GM11168 (cell line): ENCODE results near the gene SHCBP1.
"Not testable (repeated sequence)": the region's sequence is repeated elsewhere in the genome, so short reads cannot be mapped to it uniquely, and the experiment has no call there.

Source experiments
- in situ Hi-C: fragments of 300-500 bp; cut with MboI; formaldehyde crosslinking; loops from one replicate; pipeline ENCODE4 v1.12.0; 2022; ENCODE audit warnings: low sequenced_read_pairs; ENCODE audit not compliant: unreplicated experiment

Gene SHCBP1

DNA sequence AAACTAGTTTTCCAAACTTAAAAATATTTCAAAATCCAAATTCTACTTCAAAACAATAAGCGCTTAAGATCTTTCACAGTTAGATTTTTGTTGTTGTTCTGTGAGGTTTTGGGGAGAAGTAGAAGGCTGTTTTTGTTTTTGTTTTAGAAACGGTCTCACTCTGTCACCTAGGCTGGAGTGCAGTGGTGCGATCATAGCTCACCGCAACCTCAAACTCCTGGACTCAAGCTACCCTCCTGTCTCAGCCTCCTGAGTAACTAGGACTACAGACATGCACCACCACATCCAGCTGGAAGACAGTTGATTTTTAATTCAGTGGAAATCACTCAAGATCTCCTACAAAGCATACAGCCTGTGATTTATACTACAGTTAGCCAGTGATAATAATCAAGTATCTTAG is 2.7 kb downstream of the SHCBP1 start:
- in situ Hi-C loops: no loop called here

DNA sequence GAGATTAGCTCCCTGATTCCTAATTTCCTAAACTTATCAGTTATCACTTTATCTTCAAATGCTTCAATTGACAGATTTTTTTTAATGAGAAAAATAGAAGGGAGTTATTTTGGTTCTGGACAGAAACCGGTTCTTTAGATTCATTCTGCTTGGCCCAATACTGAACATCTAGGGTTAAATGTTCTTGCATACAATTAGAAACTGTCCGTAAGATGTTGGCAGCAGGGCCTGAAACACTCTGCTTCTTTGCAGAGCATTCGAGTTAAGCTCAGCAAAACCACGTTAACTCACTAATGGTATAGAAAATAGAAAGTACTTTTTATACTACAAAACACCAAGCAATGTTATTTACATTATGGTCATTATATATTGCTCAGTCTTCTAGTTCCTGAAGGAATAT is 7.2 kb downstream of the SHCBP1 start:
- in situ Hi-C loops: no loop called here

GRCh38 chr16:46613352-46613751 is 7.8 kb downstream of the SHCBP1 start:
- in situ Hi-C loops: no loop called here

GRCh38 chr16:46612121-46612520 is 9.1 kb downstream of the SHCBP1 start:
- in situ Hi-C loops: no loop called here

DNA sequence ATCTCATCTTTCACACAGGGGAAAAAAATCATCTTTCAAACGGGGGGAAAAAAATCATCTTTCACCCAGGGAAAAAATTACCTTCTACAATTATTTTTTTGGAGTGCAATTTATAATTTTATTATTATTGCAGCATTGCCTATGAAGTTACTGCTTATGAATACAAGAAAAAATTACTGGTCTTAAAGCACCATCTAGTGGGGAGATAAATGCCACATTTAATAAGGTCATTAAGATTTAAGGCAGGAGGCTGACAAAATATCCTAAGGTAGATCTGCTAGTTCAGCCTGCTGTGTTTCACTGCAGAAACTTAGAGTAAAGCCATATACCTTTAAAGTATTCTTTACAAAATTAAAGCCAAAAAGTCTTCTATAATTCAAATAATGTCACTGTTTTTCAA is 13.7 kb downstream of the SHCBP1 start:
- in situ Hi-C loops: no loop called here

DNA sequence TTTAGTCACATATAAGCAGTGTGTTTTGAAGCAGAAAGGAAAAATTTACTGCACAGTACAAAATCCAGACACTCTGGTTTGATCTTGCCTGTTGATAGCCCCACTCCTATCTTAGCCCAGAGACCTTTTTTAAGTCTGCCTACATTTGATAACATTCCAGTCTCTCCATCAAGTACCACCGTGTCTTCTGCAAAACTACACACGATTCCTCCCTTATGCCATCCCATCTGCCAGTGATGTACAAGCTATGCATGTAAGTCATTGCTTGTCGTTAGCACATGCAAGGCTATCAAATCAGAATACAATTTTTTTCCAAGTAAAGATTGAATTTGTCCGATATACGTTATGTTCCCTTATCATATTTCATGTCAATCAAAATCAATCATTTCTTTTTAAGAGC is 14.9 kb downstream of the SHCBP1 start:
- in situ Hi-C loops: no loop called here

DNA sequence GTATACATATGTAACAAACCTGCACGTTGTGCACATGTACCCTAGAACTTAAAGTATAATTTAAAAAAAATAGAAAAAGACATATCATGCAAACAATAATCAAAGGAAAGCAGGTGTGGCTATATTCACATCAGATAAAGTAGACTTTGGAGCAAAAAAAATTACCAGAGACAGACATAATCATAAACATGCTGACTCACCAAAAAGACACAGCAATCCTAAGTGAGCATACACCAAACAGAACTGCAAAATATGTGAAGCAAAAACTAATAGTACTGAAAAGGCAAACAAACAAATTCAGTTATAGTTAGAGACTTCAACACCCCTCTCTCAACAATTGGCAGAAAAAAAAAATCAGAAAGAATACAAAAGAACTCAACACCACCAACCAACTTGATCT is 29.9 kb downstream of the SHCBP1 start:
- in situ Hi-C loops: no loop called here

- in situ Hi-C loops: no loop called here
Observed at GRCh38 chr16:46586011-46586577, 35.1 kb downstream of the SHCBP1 start.

DNA sequence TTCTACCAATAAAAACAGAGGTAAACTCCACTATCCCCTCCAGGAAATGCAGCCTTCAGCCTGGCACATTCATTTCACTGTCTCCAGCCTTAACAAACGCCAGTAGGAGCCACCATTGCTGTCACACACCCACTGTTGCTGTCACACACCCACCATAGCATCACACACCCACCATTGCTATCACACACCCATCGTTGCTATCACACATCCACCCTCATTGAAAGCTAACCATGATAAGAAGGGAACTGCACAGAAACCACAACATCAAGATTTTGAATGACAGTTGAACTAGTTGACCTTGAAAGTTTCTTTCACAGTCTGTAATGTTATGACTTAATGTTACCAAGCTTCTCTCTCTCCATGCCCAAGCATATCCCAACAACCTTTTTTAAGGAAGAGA is 38.1 kb downstream of the SHCBP1 start:
- in situ Hi-C loops: no loop called here

DNA sequence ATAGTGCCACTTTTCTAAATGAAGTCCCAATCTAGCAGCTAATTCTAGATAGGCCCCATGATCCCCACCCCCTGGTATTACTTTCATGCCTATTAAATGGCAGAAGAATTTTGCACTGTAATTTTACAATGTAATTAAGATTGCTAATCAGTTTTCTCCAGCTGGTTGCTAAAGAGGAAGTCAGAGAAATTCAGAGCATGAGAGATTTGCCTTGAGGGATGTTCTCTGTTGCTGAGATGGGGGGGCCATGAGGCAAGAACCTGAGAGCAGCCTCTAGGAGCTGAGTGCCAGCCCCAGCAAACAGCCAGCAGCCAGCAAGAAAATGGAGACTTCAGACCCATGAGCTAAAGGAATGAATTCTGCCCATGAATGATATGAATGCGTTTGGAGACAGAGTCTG is 38.9 kb downstream of the SHCBP1 start:
- in situ Hi-C loops: no loop called here

- in situ Hi-C loops: no loop called here
Observed at GRCh38 chr16:46577988-46578579, 43.1 kb downstream of the SHCBP1 start.

DNA sequence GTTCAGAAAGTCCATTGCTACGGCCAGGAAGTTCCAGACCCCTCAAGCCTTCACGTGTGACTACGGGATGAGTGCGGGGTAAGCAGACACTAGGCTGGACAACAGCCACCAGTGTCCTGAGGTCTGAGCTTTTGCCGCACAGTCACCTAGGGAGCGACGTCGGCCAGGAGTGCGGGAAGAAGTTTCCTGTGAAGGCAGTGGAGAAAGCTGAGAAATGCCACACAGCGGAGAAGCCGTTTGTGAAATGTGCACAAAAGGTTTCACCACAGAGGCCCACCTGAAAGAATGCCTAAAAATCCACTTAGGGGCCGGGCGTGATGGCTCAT is 47.4 kb downstream of the SHCBP1 start:
- in situ Hi-C loops: no loop called here

DNA sequence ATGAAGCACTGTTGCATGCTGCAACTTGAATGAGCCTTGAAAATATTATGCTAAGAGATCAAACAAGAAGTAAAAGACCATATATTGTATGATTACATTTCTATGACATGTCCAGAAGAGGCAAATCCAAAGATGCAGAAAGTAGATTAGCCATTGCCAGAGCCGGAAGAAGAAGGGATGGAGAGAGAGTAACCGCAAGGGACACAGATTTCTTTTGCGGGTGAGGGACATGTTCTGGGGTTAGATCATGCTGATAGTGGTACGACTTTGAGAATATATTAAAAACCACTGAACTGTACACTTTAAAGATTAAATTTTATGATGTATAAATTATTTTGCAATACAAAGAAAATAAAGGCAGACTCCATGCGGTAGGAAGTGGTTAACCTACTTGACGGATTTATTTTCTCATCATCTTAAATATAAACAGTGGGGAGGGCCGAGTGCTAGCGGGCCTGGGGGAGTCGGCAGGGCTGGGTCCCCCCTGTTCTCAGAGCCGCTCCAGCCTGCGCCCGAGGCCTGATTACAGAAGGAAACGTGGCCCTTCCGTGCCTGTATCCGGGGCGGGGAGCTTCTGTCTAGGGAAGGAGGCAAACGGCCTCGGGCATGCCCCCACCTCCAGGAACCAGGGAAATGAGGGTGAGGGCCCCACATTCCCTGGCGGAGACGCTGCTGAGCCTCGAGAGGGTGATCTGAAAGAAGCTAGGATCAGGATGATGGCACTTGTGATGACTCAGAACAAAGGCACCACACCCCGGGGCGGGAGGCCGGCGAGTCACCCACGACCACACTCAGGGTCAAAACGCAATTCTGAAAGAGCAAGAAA is 48.0 kb downstream of the SHCBP1 start:
- in situ Hi-C loops: no loop called here

DNA sequence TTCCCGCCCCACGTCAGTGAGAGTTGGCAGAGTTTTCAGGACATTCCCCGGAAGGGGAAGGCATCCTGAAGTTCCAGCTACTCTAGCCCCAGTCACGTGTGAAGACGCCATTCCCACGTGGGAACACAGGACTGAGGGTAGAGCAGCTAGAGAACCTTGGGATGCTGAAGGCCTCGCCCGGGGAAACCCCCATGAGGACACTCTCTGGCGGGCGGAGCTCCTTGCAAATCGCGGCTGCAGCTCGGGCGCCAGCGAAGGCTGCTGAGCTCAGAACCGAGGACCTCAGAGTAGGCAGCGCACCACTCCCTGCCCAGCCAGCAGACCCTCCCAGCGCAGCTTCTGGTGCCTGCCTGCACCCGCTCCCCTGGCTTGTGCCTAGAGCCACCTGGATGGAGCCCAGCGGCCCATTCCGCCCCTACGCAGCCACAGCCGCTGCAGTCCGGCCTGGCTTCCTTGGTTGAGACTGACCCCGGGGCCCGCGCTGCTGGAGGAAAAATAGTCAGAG is 51.9 kb downstream of the SHCBP1 start:
- in situ Hi-C loops: no loop called here

DNA sequence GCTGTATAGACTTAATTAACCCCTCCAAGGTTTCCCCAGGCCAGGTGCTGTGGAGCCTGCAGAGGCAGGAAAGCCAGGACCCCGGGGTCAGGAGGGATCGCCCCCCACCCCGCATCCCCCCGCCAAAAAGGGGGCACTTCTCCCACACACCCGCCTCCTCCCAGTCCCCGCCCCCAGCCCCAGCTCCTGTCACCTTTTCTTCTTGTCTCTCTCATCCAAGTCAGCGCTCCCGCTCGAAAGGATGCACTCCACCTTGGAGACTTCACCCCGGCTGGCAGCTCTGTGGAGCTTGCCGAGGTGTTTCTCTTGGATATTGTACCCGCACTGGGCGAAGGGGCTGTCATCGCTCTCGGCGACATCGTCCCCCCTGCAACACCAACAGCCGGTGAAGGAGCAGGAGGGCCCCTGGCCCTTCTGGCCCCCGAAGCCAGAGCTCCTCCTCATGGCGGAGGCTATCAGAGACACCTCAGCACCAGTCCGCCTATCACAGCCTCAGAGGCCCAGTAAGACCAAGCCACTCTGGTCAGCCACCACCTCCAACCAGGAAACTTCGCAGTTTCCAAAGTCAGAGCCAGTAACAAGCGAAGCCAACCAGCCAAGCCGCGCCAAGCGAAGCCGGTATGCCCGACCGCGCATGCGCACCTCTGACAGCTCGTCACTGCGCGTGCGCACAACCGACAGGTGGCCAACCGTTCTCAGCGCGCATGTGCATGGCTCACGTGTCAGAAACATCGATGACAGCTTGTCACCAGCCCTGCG is 52.5 kb downstream of the SHCBP1 start:
- in situ Hi-C loops: no loop called here

DNA sequence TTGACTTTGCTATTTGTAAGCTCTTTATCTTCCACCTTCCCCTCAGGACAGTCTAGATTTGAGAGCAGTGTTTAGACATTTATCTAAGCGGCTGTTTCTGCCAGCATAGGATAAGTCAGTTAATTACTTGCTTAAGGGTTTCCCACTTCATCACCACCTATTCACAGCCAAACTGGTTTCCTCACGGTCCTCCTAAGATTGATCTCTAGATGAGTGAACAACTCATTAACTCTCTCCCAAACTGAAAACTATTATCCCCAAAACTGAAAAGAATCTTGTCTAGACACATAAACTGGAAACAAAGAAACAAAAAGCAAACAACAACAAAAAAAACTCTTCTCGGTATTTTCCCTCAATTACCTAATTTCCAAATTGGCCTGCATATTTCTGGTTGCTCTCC is 58.2 kb downstream of the SHCBP1 start:
- in situ Hi-C loops: no loop called here

GRCh38 chr16:46558018-46558417 is 63.2 kb downstream of the SHCBP1 start:
- in situ Hi-C loops: no loop called here

DNA sequence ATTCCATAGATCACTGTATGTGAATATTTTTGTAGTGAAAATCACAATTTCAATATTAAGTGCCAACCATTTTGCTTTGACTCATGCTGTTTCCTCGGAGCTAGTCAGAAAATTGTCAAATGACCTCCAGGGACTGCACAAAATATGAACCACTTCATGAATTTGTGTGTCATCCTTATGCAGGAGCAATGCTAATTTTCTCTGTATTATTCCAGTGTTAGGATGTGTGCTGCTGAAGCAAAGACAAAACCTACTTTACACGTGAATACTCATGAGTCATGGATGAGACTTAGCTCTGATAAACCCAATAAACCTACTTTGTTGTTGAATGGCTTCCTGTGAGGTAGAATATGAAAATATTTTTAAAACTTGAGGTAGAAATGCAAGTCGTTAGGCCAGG is 65.2 kb downstream of the SHCBP1 start:
- in situ Hi-C loops: no loop called here

DNA sequence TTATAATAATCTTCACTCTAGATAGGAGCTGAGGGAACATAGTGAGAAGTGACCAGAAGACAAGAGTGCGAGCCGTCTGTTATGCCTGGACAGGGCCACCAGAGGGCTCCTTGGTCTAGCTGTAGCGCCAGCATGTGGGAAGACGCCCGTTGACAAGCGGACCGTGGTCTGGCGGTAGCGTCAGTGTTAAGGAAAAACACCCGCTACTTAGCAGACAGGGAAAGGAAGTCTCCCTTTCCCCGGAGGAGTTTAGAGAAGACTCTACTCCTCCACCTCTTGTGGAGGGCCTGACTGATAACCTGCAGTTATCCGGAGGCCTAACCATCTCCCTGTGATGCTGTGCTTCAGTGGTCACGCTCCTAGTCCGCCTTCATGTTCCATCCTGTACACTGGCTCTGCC is 66.7 kb downstream of the SHCBP1 start:
- in situ Hi-C loops: not testable (repeated sequence)

- in situ Hi-C loops: no loop called here
Observed at GRCh38 chr16:46549477-46549876, 71.7 kb downstream of the SHCBP1 start.
